HG02973 (cell line): Measurements from ENCODE around the gene NGB.

Experiments used
- ATAC-seq: cut with Tn5 transposase; IDR thresholded peaks from one replicate; pipeline ENCODE4 v1.9.1; 2021; ENCODE audit warnings: moderate library complexity; ENCODE audit not compliant: unreplicated experiment

Gene NGB

DNA sequence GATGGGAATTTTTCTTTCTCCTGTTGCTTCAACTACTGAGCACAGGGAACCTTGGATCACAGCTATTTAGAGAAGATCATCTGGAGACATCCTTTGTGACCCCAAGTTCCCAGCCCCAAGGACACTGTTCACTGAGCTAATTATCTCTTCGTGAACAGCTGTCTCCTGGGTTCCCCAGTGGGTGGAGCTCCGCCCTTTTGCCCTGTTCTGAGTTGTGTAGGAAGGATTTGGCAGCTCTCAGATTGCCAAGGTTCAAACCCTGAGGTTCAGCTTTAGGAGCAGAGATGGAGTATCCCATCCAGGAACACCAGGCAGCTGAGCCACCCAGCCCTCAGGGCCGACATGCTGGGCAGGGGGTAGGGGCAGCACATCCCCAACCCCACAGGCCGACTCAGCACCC lies 32.0 kb downstream of the NGB start:
- ATAC-seq, result no peak

DNA sequence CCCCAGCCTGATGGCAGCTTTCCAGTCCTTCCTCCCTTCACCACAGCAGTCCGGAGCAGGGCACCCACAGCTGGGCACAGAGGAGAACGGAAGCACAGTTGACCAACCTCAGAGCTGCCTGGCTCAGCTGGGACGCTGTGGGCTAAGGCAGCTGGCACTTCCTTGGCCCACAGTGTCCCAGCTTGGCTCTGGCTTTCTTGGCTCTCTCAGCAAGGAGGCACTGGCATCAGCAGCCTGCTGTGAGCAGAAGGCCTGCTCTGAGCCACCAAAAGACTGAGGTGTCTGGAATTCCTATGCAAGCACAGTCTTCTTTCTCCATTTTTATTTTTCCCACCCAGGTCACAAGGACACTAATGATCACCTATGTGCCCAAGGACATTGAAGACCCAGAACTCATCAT lies 32.6 kb downstream of the NGB start:
- ATAC-seq, result no peak

- no peak for ATAC-seq
Measured at GRCh38 chr14:77236814-77237213, 34.2 kb downstream of the NGB start.

GRCh38 chr14:77231721-77232120 lies 39.3 kb downstream of the NGB start:
- ATAC-seq, result no peak

DNA sequence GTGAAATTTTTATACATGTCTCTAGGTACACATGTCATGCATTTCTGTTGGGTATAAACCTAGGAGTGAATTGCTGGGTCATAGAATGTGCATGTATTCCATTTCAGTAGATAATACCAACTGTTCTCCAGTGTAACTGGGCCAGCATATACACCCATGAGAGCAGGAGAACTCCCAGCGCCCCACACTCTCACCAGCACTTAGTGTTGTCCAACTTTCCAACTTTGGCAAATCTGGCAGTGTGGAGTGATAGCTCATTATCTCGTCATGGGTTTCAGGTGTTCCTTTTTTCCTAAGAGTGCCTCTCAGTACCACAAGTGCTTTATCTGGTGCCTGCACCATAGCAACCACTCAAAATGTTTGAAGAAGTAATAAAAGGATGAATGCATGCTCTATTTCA lies 40.1 kb downstream of the NGB start:
- no peak for ATAC-seq

GRCh38 chr14:77228056-77228455 lies 43.0 kb downstream of the NGB start:
- no peak for ATAC-seq

DNA sequence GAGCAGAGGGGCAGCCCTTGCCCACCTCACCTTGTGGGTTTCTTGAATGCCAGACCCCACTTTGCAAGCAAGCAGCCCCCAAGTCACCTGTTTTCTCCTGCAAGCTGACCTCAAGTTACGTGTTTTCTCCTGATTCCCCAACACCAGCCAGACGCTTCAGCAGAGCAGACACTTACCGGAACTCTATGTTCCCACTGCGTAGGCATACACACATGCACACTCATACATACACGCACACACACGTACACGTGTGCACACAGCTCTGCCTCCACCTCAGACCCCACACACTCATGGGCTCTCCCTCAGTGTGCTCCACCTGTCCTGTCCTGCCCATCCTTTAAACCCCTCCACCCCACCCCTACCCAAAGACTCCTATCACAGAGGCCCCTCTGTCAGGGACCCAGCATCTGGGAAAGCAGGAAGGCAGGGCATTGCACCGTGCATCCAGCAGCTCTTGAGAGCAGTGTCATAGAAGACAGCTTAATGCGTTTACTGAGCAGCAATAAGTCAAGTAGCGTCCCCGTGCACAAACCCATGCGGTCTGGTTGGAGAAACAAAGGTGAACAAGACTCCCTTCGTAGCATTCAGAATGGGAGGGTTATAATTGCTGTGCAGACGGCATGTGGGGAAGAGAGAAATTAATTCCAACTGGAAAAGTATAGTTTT lies 45.0 kb downstream of the NGB start:
- ATAC-seq, result no peak

GRCh38 chr14:77225254-77225653 lies 45.8 kb downstream of the NGB start:
- no peak for ATAC-seq

- ATAC-seq, result no peak
Measured at GRCh38 chr14:77224212-77224611, 46.8 kb downstream of the NGB start.

DNA sequence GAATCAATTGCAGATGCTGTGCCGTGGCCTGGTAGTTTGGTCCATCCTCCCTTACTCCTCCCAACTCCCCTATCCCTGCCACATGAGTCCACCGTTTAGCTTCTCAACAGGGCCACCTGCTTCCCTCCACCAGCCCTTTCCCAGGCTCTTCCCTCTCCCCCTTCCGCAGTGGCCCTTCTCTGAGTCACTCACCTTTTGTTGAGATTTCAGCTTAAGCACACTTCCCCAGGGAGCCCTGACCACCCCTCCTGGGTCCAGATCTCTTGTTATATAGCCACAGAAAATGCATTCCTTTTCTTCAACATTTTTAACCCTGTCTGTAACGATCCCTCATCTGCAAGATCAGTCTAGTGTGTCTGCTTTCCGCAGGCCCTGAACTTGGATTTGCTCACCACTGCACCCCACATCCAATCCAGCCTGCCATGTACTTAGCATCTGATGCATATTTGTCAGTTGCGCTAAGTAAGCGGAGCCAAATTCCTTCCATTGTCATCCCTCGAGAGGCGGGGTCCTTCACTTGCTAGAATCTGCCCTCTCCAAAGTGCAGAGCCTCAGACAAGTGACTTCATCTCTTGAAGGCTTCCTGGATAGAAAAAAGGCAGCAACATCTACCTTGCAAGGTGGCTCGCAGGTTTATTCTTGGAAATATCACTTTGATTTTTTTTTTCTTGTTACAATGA lies 48.3 kb downstream of the NGB start:
- ATAC-seq, result no peak

GRCh38 chr14:77221241-77221871 lies 49.6 kb downstream of the NGB start:
- no peak for ATAC-seq

DNA sequence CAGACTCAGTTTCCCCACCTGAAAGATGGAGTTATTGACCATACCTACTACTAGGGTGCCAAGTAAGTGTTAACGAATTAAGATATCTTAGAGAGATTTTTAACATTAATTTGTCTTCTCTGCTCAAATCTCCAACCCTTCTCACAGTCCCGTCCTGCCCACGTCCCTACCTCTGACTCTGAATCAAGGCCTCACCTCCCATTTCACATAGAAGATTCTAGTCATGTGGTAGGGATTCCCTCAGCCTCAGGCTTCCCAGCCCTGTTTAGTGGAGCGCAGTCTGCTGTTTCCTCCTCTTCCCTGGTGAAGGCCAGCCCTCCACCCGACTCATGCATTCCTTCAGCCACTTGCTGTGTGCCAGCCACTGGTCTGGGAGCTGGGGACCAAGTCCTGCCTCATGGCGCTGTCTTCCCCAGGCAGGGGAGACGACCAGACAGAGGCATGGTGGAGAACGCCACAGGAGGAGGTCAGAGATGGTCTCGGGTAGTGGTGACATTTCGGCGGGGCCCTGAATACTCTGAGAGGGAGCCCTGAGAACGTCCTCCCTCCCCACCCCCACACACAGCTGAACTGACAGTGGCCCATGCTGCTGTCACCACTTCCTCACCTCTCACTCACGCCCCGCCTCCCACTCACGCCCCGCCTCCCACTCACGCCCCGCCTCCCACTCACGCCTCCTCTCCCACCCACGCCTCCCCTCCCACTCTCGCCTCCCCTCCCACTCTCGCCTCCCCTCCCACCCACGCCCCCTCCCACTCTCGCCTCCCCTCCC lies 50.6 kb downstream of the NGB start:
- no peak for ATAC-seq

DNA sequence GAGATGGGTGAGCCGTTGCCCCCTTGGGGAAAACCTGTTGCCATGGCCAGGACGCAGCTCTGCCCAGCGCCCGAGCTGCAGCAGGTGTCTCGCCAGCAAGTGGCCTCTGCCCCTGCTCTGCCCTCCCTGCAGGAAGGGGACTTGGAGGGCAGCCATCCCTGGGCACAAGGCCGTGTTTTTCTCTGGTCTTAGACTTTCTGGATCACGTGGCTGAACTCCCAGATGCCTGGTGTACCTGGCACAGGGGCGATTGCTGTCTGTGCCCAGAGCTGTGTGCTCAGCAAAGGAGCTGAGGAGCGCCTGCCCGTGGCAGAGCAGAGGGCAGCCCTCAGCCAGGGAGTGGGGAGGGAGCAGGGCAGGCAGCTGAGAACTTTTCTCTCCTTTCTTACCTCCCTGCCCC lies 51.4 kb downstream of the NGB start:
- ATAC-seq, result no peak

DNA sequence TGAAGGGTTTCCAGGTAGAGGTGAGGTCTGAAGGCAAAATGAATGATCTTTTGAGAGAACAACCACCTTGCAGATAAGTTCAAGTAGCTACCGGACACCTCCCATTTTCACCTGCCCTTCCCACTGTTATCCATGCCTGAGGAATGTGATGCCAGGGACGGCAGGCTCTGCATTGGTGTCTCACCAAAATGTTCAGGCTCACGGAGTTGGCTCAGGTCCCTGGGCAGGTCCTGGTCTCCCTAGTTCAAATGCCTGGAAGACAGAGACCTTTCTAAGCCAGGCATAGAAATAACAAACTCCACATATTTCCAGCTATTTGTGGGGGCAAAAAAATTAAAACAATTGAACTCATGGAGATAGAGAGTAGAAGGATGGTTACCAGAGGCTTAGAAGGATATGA lies 53.5 kb downstream of the NGB start:
- ATAC-seq, result no peak
